Osteocyte (in vitro differentiated cells): Measurements from ENCODE around the gene FIGN. TPM values are rescaled to one million over a fixed set of nuclear protein-coding genes. Genes with fewer than 3 reads are reported as not detected.

Source experiments
- DNase-seq: peaks from one replicate; pipeline ENCODE4 v3.0.0; 2021; ENCODE audit warnings: mixed read lengths; ENCODE audit not compliant: unreplicated experiment; ENCODE audit errors: extremely low spot score
- H3K27ac Mint-ChIP-seq: one replicate; pipeline ENCODE4 v1.8.0; 2021; ENCODE audit warnings: mild to moderate bottlenecking, mixed read lengths; ENCODE audit not compliant: unreplicated experiment
- H3K27me3 Mint-ChIP-seq: one replicate; pipeline ENCODE4 v1.8.0; 2021; ENCODE audit warnings: mixed read lengths; ENCODE audit not compliant: unreplicated experiment
- H3K36me3 Mint-ChIP-seq: one replicate; pipeline ENCODE4 v1.8.0; 2021; ENCODE audit warnings: mixed read lengths; ENCODE audit not compliant: unreplicated experiment
- H3K4me1 Mint-ChIP-seq: one replicate; pipeline ENCODE4 v1.8.0; 2021; ENCODE audit warnings: mixed read lengths; ENCODE audit not compliant: unreplicated experiment
- H3K4me3 Mint-ChIP-seq: one replicate; pipeline ENCODE4 v1.8.0; 2021; ENCODE audit warnings: mild to moderate bottlenecking, moderate library complexity, mixed read lengths; ENCODE audit not compliant: unreplicated experiment
- H3K9me3 Mint-ChIP-seq: one replicate; pipeline ENCODE4 v1.8.0; 2021; ENCODE audit warnings: mixed read lengths; ENCODE audit not compliant: unreplicated experiment
- total RNA-seq: library from RNA; stranded (reverse); gene quantifications from 2 replicates; pipeline ENCODE4 v1.2.1, GENCODE V29; 2021
- TF ChIP-seq, protein P1 (sequence below): fragments of 200-600 bp; sonication (generic); IDR thresholded peaks from 2 replicates; pipeline ENCODE4 v1.5.0; 2021; ENCODE audit warnings: antibody characterized with exemption, mild to moderate bottlenecking, moderate library complexity

FIGN gene
- total RNA-seq, 1 donor from 2014 or later: 37.7 TPM

DNA sequence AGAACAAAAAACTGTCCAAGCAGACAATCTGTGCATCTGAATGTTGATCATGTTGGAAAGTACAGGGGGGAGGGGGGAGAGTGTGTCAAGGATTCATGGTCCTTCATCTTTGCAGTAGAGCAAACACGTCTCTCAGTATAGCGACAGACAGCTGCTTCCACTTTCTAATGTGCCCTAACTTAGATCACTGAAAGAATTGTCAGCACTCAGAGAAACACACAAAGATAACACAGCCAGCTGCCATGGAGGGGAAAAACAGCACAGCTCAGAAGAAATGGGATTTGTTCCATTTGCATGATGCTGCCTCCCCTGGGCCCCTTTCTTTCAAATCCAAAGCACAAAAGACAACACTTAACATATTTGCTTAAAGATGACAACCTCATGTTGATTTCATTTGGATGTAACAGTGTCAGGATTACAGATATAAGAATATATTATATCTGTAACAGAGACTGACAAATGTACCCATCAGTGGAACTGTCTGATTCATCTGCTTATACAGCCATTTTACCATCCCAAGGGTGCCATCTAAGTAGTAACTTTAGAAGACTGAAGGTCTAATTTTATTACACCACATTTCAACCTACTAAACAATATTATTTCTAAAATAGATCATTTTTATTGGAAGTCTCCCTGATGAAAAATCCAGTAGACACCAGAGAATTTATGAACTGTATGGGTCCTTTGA, 17.7 kb downstream of the FIGN start:
- TF ChIP-seq, protein P1, sequence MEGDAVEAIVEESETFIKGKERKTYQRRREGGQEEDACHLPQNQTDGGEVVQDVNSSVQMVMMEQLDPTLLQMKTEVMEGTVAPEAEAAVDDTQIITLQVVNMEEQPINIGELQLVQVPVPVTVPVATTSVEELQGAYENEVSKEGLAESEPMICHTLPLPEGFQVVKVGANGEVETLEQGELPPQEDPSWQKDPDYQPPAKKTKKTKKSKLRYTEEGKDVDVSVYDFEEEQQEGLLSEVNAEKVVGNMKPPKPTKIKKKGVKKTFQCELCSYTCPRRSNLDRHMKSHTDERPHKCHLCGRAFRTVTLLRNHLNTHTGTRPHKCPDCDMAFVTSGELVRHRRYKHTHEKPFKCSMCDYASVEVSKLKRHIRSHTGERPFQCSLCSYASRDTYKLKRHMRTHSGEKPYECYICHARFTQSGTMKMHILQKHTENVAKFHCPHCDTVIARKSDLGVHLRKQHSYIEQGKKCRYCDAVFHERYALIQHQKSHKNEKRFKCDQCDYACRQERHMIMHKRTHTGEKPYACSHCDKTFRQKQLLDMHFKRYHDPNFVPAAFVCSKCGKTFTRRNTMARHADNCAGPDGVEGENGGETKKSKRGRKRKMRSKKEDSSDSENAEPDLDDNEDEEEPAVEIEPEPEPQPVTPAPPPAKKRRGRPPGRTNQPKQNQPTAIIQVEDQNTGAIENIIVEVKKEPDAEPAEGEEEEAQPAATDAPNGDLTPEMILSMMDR: no peak
- H3K27ac Mint-ChIP-seq: peak overlapping the region; percentile 61
- DNase-seq: no peak
- no peaks in the 10 kb centered on the region for H3K9me3 Mint-ChIP-seq
- peaks cover 54% of the 10 kb centered on the region for H3K4me1 Mint-ChIP-seq
- peak overlapping the region; percentile 19 for H3K4me3 Mint-ChIP-seq
- no peaks in the 10 kb centered on the region for H3K27me3 Mint-ChIP-seq
- H3K36me3 Mint-ChIP-seq: peaks cover 5% of the 10 kb centered on the region

GRCh38 chr2:163717515-163717914, 18.3 kb downstream of the FIGN start:
- Mint-ChIP-seq H3K36me3 (peaks cover 5% of the 10 kb centered on the region), H3K4me3 (peak overlapping the region; percentile 19), H3K27me3 (no peaks in the 10 kb centered on the region), H3K4me1 (peaks cover 56% of the 10 kb centered on the region), H3K9me3 (no peaks in the 10 kb centered on the region), H3K27ac (peak overlapping the region; percentile 70)
- TF ChIP-seq, protein P1: no peak
- no peak for DNase-seq

- DNase-seq: no peak
- H3K27ac Mint-ChIP-seq: no peak overlapping the region
- no peaks in the 10 kb centered on the region for H3K9me3 Mint-ChIP-seq
- H3K36me3 Mint-ChIP-seq: peaks cover 5% of the 10 kb centered on the region
- H3K4me3 Mint-ChIP-seq: no peak overlapping the region
- TF ChIP-seq, protein P1: no peak
- no peaks in the 10 kb centered on the region for H3K27me3 Mint-ChIP-seq
- peaks cover 60% of the 10 kb centered on the region for H3K4me1 Mint-ChIP-seq
Observed at GRCh38 chr2:163716101-163716500, 19.7 kb downstream of the FIGN start.

- H3K4me3 Mint-ChIP-seq: no peak overlapping the region
- no peaks in the 10 kb centered on the region for H3K9me3 Mint-ChIP-seq
- TF ChIP-seq, protein P1: no peak
- H3K4me1 Mint-ChIP-seq: peaks cover 60% of the 10 kb centered on the region
- no peak overlapping the region for H3K27ac Mint-ChIP-seq
- peaks cover 5% of the 10 kb centered on the region for H3K36me3 Mint-ChIP-seq
- DNase-seq: no peak
- no peaks in the 10 kb centered on the region for H3K27me3 Mint-ChIP-seq
Observed at GRCh38 chr2:163715668-163716067, 20.1 kb downstream of the FIGN start.

DNA sequence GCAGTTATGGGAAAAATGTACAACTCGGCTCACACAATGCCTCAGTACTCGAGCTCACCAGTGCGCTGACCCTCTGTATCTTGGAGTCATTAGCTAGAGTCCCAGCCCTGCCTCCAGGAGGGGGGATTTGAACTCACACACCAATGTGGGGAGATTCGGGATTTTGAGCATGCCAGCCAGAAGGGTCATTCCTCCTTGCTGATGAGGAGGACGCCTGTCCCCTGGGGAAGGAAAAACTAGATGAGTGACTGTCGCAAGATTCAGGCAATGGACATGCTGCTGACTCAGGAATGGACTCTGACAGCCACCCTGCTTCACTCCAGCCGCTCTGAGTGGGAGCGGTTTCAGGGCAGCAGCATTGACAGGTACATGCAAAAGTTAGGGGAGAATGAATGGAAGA, 20.6 kb downstream of the FIGN start:
- H3K36me3 Mint-ChIP-seq: peaks cover 5% of the 10 kb centered on the region
- H3K4me3 Mint-ChIP-seq: no peak overlapping the region
- DNase-seq: no peak
- TF ChIP-seq, protein P1: no peak
- H3K27ac Mint-ChIP-seq: peak overlapping the region; percentile 20
- no peaks in the 10 kb centered on the region for H3K27me3 Mint-ChIP-seq
- peaks cover 61% of the 10 kb centered on the region for H3K4me1 Mint-ChIP-seq
- no peaks in the 10 kb centered on the region for H3K9me3 Mint-ChIP-seq
